ENCODE results near the gene HSF4. TPM values are rescaled to one million over a fixed set of nuclear protein-coding genes. Genes with fewer than 3 reads are reported as not detected.
A peak's percentile ranks its signal among the peaks of the same experiment; 100 is the strongest.

Gene HSF4
- total and polyA plus RNA-seq, 2 experiments from 2014 or later = 5.5 to 15.7 TPM

- peaks cover 12% of the 10 kb centered on the region for H3K79me2 ChIP-seq
- 88% methylated on average over 2 of the region's 2 CpGs for WGBS (ENCODE audit: low lambda C conversion rate, missing lambda C conversion rate)
- H3K9me3 ChIP-seq (ENCODE audit: low read depth) = no peaks in the 10 kb centered on the region
- no peak overlapping the region for H2AFZ ChIP-seq
- no peak overlapping the region for H3K4me3 ChIP-seq
- peaks cover 19% of the 10 kb centered on the region for H3K4me1 ChIP-seq (ENCODE audit: insufficient read depth)
- H4K20me1 ChIP-seq (ENCODE audit: insufficient read depth, poor library complexity, severe bottlenecking) = peaks cover 3% of the 10 kb centered on the region
- peak overlapping the region; percentile 80 for H3K4me2 ChIP-seq
- DNase-seq (ENCODE audit: low spot score) = no peak
- H3K9me2 ChIP-seq (replicated peaks; ENCODE audit: insufficient read depth) = no peaks in the 10 kb centered on the region
- no peak overlapping the region for H3K27ac ChIP-seq
- H3K36me3 ChIP-seq (replicated peaks; ENCODE audit: insufficient read depth, low read depth) = no peaks in the 10 kb centered on the region
- no peaks in the 10 kb centered on the region for H3K27me3 ChIP-seq
- TF ChIP-seq CTCF (IDR thresholded peaks at IDR 0.05; ENCODE audit: poor library complexity) (no peak), EZH2phosphoT487 (IDR thresholded peaks at IDR 0.05; ENCODE audit: low read depth, severe bottlenecking, unreplicated experiment) (no peak), EZH2 (IDR thresholded peaks at IDR 0.05; ENCODE audit: borderline replicate concordance) (no peak)
Measured at GRCh38 chr16:67182288-67182687, 17.7 kb downstream of the HSF4 start.

GRCh38 chr16:67183284-67183626 is 18.7 kb downstream of the HSF4 start:
- Histone ChIP-seq H3K9me2 (replicated peaks; ENCODE audit: insufficient read depth) (no peaks in the 10 kb centered on the region), H4K20me1 (ENCODE audit: insufficient read depth, poor library complexity, severe bottlenecking) (peaks cover 3% of the 10 kb centered on the region), H3K4me2 (peak overlapping the region; percentile 80), H3K9me3 (ENCODE audit: low read depth) (no peaks in the 10 kb centered on the region), H2AFZ (no peak overlapping the region), H3K4me3 (peak overlapping the region; percentile 20), H3K79me2 (peaks cover 12% of the 10 kb centered on the region), H3K36me3 (replicated peaks; ENCODE audit: insufficient read depth, low read depth) (no peaks in the 10 kb centered on the region), H3K4me1 (ENCODE audit: insufficient read depth) (peaks cover 14% of the 10 kb centered on the region), H3K27me3 (no peaks in the 10 kb centered on the region), H3K27ac (peak overlapping the region; percentile 28)
- 7% methylated on average over 11 of the region's 11 CpGs for WGBS (ENCODE audit: low lambda C conversion rate, missing lambda C conversion rate)
- TF ChIP-seq EZH2 (IDR thresholded peaks at IDR 0.05; ENCODE audit: borderline replicate concordance) (no peak), CTCF (IDR thresholded peaks at IDR 0.05; ENCODE audit: poor library complexity) (no peak)
- DNase-seq (ENCODE audit: low spot score) = no peak

GRCh38 chr16:67183627-67184452 is 19.3 kb downstream of the HSF4 start, which contains the start of gene MATCAP1:
MATCAP1 (minus strand) TSS chr16:67183963; CDS start chr16:67180610, 3,353 bp downstream.
- TF ChIP-seq EZH2phosphoT487 (IDR thresholded peaks at IDR 0.05; ENCODE audit: low read depth, severe bottlenecking, unreplicated experiment) (no peak), CTCF (IDR thresholded peaks at IDR 0.05; ENCODE audit: poor library complexity) (no peak), EZH2 (IDR thresholded peaks at IDR 0.05; ENCODE audit: borderline replicate concordance) (no peak)
- Histone ChIP-seq H4K20me1 (ENCODE audit: insufficient read depth, poor library complexity, severe bottlenecking) (peaks cover 3% of the 10 kb centered on the region), H3K9me3 (ENCODE audit: low read depth) (no peaks in the 10 kb centered on the region), H3K79me2 (peaks cover 12% of the 10 kb centered on the region), H3K36me3 (replicated peaks; ENCODE audit: insufficient read depth, low read depth) (no peaks in the 10 kb centered on the region), H3K9me2 (replicated peaks; ENCODE audit: insufficient read depth) (no peaks in the 10 kb centered on the region), H2AFZ (peak within 1 kb of the TSS; percentile 37), H3K4me2 (peak within 1 kb of the TSS; percentile 87), H3K27ac (peak within 1 kb of the TSS; percentile 95), H3K4me1 (ENCODE audit: insufficient read depth) (peaks cover 11% of the 10 kb centered on the region), H3K27me3 (no peaks in the 10 kb centered on the region), H3K4me3 (peak within 1 kb of the TSS; percentile 20)
- WGBS (ENCODE audit: low lambda C conversion rate, missing lambda C conversion rate) = 1% methylated on average over 61 of the region's 77 CpGs
- DNase-seq (ENCODE audit: low spot score) = peak; percentile 97

All from hepatocyte (in vitro differentiated cells).